HG03442 (cell line): ENCODE results near the gene ZFP91.

Experiments used
- ATAC-seq: cut with Tn5 transposase; IDR thresholded peaks from one replicate; pipeline ENCODE4 v1.9.1; 2021; ENCODE audit warnings: mild to moderate bottlenecking, moderate library complexity; ENCODE audit not compliant: unreplicated experiment

ZFP91 gene

GRCh38 chr11:58626934-58627483, 48.1 kb downstream of the ZFP91 start:
- no peak for ATAC-seq

- no peak for ATAC-seq
These were observed 49.6 kb downstream of the ZFP91 start for GRCh38 chr11:58628446-58628845.

GRCh38 chr11:58629857-58630256, 51.0 kb downstream of the ZFP91 start:
- ATAC-seq: no peak

- ATAC-seq: no peak
These were observed 52.5 kb downstream of the ZFP91 start for GRCh38 chr11:58631378-58631777.

DNA sequence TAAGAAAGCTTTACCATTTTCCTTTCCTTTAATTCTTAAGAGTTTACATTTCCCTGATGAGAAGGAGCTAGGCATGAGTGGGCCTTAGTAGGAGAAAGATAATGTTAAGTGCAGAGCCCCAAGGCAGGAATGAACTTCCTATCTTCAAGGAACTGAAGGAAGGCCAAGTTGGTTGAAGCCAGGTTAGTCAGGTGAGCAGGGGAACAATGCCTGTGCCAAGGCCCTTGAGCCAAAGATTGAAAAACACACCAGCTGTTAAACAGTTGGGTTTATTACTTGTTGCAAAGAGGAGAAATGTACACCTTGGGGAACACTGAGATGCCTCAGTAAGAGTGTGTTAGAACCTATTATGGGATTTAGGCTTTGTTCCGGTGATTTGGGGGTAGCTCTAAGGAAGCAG, 53.6 kb downstream of the ZFP91 start:
- no peak for ATAC-seq

DNA sequence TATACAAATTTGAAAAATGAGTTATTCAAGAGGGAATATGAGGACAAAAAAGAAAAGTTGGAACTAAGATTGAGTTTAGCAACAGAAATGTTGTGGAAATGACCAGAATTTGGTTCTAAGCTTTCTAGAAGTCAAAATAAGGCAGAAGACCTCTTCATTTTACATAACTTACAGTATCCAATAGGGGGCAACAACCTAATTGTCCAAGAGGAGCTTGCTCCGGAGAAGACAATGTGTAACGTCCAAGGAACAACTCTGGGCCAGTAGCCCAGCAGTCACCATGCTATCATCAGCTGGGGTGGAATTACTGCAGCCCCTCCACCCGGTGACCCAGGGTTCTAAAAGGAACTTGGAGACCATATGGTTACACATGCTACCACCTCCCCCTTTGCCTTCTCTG, 57.7 kb downstream of the ZFP91 start:
- ATAC-seq: no peak

DNA sequence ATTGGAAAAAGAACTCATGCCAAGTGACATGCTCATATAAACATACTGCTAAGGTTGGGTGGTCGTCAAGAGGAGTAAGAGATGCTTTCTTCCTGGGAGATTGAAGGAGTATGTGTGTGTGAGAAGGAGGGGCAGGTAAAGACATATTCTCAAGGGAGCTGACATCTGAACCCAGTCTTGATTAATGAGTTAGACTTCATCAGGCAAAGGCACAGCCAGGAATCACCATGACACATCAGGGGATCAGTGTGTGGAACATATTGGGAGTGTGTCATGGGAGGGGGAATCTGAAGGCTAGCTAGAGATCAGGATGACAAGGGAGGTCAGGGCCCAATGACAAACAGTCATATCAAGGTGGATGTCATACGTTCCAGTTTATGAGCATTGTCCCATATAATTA, 58.5 kb downstream of the ZFP91 start:
- no peak for ATAC-seq

DNA sequence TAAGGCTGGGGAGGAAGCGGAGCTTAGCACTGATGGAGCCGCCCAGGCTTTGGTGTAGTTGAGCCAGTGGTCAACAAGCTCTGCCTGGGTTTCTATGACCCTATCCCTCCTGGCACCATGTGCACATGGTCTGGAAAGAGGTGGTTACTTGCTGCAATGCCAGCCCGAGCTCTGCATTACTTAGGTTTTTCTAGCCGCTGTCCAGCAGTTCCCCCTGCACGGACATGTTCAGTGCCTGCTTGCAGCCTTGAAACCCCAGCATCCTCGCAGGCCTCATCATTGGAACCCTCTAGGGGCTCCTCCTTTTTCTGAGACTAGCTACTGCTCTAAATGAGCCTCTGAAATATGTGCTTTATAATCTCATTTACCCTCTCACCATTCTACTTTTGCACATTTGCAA, 60.2 kb downstream of the ZFP91 start:
- ATAC-seq: no peak

DNA sequence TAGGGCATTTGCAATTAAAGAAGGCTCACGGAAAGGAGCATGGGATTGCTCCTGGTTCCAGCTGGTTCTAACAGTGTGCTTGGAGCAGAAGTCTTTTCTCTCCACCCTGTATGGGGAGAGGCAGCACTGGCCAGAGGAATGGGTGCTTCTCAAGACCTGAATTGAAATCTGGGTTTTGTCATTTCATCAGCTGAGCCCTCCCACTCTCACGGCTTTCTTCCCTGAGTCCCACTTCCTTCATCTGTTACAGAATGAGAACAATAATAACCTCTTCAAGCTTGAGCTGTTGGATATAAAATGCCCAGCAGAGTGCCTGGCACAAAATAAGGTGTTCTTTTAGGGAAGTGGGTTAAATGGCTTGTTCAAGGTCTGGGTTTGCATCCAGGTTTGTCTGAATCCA, 60.8 kb downstream of the ZFP91 start:
- ATAC-seq: no peak

DNA sequence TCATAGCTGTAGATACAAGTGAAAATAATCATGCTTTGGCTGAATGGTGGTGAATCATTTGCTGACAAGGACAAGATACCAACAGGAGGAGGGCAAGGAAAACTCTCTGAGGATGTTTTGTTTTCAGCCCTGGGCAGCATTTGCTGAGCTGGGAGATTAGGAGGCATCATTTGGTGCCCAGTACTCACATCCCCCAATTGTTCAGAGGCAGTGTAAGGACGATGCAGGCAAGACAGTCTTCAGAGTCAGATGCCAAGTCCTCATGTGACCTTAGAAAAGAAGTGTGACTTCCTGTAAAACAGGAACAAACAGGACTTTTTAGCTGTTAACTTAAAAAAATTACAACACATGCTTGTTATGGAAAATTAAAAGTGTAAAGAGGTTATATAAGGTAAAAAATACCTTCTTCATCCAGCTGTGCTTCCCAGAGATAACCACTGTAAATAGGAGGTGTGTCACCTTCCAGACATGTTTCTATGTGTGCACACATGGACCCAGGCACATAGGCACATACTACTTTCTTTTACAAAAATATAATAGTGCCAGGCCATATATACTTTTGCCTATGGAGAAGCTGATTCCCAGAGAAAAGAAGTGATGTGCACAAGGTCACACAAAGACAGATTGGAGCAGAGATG, 61.6 kb downstream of the ZFP91 start:
- ATAC-seq: no peak

DNA sequence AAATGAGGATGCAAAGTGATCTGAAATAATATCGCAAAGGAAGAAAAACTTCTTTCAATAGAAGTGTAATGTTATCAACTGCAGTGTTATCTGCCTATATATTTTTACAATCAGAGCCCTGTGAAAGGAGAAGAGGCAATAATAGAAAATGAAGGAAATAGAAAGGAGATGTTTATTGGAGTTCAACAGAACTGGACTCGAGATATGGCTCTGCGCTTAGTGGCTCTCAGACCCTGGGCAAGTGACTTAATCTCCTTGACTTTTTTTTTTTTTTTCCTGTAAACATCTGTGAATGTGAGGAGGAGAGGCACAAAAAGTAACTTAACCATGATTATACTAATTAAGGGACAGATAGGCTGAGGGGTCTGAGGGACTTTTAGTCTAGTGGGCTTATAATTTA, 62.5 kb downstream of the ZFP91 start:
- ATAC-seq: no peak

GRCh38 chr11:58641803-58642581, 63.1 kb downstream of the ZFP91 start:
- ATAC-seq: no peak

DNA sequence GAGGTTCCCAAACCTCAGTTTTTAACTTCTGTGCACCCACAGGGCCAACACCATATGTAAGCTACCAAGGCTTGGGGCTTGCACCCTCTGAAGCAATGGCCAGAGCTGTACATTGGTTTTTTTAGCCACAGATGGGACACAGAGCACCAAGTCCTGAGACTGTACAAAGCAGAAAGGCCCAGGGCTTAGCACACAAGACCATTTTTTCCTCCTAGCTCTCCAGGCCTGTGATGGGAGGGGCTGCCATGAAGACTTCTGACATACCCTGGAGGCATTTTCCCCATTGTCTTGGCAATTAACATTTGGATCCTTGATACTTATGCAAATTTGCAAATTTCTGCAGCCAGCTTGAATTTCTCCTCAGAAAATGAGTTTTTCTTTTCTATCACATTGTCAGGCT, 67.0 kb downstream of the ZFP91 start:
- ATAC-seq: no peak

GRCh38 chr11:58647141-58647699, 68.4 kb downstream of the ZFP91 start:
- peak; percentile 85 for ATAC-seq

GRCh38 chr11:58647866-58648265, 69.0 kb downstream of the ZFP91 start:
- no peak for ATAC-seq

DNA sequence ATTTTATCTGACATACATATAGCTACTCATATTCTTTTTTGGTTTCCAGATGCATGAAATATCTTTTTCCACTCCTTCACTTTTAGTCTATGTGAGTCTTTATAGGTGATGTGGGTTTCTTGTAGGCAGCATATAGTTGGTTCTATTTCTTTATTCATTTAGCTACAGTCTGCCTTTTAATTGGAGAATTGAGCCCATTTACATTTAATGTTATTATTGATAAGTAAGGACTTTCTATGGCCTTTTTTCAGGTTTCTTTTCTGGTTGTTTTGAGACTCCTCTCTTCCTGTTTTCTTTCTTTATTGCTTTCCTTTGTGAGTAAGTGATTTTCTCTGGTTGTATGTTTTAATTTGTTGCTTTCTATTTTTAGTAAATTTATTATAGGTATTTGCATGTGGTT, 70.8 kb downstream of the ZFP91 start:
- no peak for ATAC-seq

GRCh38 chr11:58650496-58650895, 71.6 kb downstream of the ZFP91 start:
- no peak for ATAC-seq

DNA sequence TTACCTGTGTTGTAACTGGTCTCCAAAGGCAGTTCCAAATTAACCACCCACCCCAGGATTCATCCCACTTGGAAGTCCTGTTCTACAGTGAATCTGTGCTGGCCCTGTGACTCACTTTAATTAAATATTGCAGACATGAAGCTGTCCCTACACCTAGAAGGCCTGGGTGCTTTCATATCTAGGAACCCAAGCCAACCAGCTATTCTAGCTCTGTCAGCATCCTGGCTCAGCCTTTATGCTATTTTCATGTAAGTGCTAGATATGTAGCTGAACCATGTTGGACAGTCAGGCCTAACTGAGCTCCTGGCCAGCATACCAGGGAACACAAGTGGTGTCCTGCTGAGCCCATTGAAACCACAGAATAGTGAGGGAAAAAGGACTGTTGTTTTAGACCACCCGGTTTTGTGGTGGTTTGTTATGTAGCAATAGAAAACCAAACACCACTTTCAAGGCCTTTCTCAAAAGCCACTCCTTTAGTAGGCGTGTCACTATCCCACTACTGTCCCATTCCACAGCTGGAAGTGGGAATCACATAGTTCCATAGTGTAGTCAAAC, 73.9 kb downstream of the ZFP91 start:
- ATAC-seq: no peak

- peak; percentile 93 for ATAC-seq
These were observed 75.4 kb downstream of the ZFP91 start for GRCh38 chr11:58654079-58654907.

DNA sequence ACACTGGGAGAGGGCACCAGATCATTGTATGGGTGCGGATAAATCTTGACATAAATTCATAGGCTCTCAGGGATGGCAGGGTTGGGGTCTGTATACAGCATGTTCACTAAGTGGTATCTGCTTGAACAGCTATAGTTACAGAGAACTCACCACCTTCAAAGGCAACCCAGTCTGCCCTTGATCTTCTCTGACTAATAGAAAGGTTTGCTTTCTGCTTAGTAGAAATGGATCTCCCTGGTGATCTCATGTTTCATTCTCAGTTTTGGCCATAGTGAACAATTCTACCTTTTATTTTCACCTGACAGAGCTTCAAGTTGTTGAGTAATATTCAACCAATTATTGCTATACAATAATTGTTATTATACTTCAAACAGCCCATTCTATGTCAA, 76.0 kb downstream of the ZFP91 start:
- ATAC-seq: no peak

DNA sequence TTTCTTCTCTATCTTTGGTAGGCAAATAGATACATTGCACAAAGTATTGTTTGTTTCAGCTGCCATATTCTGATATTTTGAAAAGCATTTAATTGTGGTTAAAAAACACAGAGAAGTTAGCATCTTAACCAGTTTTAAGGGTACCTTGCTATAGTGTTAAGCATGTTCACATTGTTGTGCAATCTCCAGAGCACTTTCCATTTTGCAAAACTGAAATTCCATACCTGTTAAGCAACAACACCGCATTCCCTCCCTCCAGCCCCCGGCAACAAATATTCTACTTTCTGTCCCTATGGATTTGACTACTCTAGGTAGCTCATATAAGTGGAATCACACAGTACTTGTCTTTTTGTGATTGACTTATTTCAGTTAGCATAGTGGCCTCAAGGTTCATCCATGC, 77.5 kb downstream of the ZFP91 start:
- no peak for ATAC-seq
